ENCODE measurements around the gene IMPDH1.

DNA sequence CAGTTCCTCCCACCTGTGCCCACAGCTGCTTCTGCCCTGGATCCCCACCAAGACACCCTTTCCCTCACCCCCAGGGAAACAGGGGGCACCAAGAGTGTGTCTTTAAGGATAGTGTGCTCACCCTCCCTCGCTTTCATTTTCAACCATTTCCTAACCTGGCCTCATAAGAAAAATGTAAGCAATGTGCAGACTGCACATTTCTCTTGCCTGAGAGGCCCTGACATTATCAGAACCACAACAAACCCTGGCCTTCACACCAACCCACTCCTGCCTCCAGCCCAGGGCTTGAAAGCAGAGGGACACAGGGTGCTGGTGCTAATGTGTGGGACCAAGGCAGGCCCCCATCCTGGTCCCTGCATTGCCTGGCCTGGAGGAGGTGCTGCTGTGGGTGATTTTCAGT lies 11.0 kb upstream of the IMPDH1 start:
- TF ChIP-seq, protein P1, sequence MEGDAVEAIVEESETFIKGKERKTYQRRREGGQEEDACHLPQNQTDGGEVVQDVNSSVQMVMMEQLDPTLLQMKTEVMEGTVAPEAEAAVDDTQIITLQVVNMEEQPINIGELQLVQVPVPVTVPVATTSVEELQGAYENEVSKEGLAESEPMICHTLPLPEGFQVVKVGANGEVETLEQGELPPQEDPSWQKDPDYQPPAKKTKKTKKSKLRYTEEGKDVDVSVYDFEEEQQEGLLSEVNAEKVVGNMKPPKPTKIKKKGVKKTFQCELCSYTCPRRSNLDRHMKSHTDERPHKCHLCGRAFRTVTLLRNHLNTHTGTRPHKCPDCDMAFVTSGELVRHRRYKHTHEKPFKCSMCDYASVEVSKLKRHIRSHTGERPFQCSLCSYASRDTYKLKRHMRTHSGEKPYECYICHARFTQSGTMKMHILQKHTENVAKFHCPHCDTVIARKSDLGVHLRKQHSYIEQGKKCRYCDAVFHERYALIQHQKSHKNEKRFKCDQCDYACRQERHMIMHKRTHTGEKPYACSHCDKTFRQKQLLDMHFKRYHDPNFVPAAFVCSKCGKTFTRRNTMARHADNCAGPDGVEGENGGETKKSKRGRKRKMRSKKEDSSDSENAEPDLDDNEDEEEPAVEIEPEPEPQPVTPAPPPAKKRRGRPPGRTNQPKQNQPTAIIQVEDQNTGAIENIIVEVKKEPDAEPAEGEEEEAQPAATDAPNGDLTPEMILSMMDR (IDR thresholded peaks at IDR 0.05): no peak
- no peak for TF ChIP-seq POLR2A (IDR thresholded peaks at IDR 0.05)
